HG02943 (cell line): ENCODE results near the gene TMEM243.

Experiments used
- ATAC-seq: cut with Tn5 transposase; IDR thresholded peaks from one replicate; pipeline ENCODE4 v1.9.1; 2021; ENCODE audit warnings: mild to moderate bottlenecking, low read depth, moderate library complexity; ENCODE audit not compliant: unreplicated experiment

The TMEM243 gene

DNA sequence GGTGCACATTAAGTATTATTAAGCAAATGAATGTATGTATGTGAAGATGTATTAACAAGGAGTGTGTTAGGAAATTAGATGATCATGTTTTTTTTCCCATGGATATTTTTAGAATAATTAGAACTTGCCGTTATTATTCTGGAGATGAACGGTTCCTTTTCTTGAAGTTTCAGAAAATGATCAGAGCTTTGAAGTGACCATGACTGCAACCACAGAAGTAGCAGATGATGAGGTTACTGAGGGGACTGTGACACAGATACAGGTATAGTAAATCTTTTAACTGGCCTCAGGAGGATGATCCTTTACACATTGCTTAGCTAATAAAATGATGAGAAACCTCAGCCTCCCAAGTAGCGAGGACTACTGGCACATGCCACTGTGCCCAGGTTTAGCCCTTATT, 48.7 kb downstream of the TMEM243 start:
- ATAC-seq, result no peak

DNA sequence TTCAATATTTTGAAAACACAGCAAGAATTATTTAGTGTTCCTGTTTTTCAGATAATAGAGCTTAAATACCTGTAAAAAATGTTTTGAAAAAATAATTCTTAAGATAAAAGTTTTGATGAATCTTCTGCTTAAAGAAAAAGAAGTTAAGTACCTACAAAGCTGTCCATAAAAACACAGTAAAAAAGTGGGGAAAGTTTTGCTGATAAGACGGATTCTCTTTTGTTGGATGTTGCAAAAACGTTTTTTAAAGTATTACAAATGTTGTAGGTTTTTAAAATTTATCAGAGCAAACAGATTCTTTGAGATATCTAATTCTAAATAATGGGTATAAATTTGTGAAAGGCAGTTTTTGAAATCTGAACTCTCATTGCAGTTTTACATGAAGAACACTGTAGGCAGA, 55.1 kb downstream of the TMEM243 start:
- ATAC-seq, result no peak

GRCh38 chr7:87159538-87159937, 60.0 kb downstream of the TMEM243 start:
- no peak for ATAC-seq

DNA sequence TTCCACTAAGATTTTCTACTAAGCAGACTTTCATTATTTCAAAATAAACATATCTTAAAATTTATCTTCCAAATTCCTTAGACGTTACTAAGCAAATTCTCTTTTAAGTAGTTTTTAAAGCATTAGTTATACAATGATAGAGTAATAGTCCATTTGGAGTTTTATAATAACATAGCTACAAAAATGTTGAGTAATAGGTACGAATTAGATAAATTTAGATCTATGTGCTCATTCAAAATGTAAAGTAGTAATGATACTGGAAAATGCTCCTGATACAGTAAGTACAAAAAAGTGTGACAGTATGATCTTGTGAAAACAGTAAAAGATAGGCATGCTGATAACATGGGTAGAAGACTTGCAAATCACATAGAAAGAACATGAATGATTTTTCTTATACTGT, 62.8 kb downstream of the TMEM243 start:
- no peak for ATAC-seq

DNA sequence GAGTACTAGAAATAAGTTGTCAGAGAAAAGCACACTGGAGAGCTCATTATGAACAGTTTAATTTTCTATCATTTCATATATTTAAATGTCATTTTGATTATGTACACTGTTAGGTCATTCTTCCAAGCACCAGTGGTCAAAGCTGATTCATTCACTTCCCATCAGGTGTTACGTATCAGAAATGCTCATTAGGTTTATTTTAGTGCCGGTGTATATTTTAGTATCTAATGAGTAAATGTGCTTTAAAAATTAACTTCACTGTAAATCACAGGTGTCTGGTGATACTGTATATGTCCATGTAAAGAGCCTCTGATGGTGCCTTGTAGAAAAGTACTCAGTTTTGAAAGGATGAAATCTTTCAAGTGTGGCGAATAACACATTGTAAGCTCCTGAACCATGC, 63.7 kb downstream of the TMEM243 start:
- ATAC-seq, result no peak

GRCh38 chr7:87154569-87154968, 65.0 kb downstream of the TMEM243 start:
- ATAC-seq, result no peak

- no peak for ATAC-seq
Observed at GRCh38 chr7:87154166-87154565, 65.4 kb downstream of the TMEM243 start.

DNA sequence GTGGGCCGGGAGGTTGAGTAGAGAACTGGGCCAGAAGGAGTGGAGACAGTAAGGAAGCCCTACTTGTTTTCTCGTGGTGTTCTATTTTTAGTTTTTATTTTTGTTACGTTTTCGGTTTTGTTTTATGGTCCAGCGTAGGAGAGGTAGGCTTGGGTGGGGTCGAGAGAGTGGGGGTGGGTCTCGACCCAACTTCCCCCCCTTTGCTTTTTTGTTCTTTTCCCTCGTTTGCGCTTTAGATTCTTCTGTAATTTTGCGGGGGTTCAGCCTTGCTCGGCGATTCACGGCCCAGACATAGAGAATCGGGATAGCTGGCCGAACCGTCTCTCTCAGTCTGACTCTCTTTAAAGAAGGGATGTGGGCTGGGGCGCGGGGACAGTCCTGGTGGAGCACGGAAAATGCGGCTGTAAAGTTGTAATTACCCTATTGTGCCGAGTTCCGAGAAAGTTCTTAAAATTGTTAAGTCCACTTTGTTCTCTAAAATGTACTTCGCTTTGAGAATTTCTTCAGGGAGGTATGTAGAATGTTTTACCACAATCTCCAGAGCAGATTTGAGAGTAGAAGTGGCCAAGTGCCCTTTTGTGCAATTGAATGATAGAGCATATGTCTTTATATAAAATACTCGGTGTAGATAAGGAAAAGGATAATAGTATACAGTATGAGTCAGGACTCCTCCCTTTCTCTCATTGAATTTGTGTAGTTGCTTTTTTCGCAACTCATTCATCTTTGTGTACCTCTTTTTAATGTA, 66.5 kb downstream of the TMEM243 start:
- ATAC-seq, result peak; percentile 10

GRCh38 chr7:87152112-87152896, 67.2 kb downstream of the TMEM243 start, which contains the start of gene DMTF1:
Gene DMTF1, plus strand, starts transcription at chr7:87152453. Its CDS starts 12,489 bp downstream, at chr7:87164942.
- ATAC-seq, result peak; percentile 79

GRCh38 chr7:87151729-87152111, 67.8 kb downstream of the TMEM243 start:
- peak; percentile 30 for ATAC-seq

DNA sequence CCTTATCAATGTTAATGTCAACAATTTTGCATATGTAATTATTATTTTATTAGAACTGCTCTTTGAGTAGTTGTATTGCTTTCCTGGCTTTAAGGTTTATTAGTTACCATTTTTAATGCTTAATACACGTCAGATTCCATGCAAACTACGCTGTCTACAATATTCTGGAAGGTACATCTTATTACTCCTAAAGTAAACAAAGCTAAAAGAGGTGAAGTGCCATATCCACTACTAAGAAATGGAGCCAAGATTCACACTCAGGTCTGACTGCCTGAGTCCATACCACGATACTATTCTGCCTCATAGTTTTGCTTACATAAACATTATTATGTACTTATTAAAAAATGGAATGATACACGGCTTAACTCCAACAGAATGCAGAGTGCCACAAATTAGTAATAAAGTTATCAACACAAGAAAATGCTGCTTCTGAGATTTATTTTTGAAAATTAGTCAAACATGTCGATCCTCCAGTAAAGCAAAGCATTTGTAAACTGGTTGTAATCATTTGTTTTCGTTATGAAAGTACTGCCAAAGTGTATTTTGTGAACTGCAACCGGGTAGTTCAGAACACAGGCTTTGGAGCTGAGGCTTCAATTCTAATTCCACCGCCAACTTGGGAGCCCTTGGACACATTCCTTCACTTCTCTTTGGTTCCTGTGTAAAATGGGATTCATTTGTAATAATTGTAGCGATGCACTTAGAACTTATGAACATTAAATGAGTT, 68.4 kb downstream of the TMEM243 start:
- ATAC-seq, result no peak

GRCh38 chr7:87148332-87148955, 71.1 kb downstream of the TMEM243 start:
- no peak for ATAC-seq

DNA sequence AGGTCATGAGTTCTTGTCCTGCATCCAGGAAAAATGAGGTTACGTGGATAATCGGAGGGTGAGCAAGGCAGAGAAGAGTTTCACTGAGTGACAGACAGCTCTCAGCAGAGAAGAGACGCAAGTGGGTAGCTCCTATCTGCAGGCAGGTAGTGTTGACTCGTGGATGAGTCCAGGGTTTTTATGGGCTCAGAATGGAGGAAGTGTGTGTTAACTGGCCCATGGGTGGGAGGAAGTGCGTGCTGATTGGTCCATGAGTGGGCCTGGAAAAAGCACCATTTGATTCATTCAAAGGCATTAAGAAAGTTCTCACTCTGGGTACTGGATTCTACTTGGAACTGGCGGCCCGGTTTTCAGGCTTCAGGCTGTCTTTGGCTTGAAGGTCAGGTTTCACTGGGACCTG, 72.0 kb downstream of the TMEM243 start:
- no peak for ATAC-seq

GRCh38 chr7:87146740-87147386, 72.7 kb downstream of the TMEM243 start:
- ATAC-seq, result no peak
